GM13976 (cell line): ENCODE measurements around the gene GLRA3.

Experiments
- DNase-seq: peaks from one replicate; pipeline ENCODE4 v3.0.0; 2012; ENCODE audit warnings: low spot score
- in situ Hi-C: fragments of 300-500 bp; cut with MboI; formaldehyde crosslinking; loops from one replicate; pipeline ENCODE4 v1.12.0; 2022; ENCODE audit warnings: low sequenced_read_pairs, mixed read lengths, inconsistent platforms; ENCODE audit not compliant: unreplicated experiment
- TF ChIP-seq, protein P1 (sequence below): IDR thresholded peaks from 2 replicates; pipeline ENCODE4 v1.5.1; 2012; ENCODE audit warnings: borderline replicate concordance, mild to moderate bottlenecking; ENCODE audit not compliant: insufficient read depth; ENCODE audit errors: extremely low read depth, missing control alignments, control extremely low read depth

Gene GLRA3

DNA sequence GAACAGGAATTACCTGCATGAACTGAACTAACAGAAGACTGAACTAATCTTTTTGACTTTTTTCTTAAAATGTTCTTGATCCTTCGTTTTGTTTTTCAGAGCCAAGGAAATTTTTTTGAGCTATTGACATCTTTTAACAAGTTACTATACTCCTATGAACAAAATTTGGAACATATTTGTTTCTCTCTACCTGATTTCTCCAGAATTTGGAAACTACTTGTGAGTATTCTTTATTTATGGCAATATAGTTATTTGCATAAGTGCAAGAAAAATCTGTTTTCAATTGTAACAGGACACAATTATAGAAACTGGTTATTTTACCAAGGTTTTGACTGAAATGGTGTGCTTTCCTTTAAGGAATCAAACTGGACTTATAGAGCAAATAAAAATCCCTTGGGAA is 217.3 kb downstream of the GLRA3 start:
- in situ Hi-C loops: no loop called here
- TF ChIP-seq, protein P1, sequence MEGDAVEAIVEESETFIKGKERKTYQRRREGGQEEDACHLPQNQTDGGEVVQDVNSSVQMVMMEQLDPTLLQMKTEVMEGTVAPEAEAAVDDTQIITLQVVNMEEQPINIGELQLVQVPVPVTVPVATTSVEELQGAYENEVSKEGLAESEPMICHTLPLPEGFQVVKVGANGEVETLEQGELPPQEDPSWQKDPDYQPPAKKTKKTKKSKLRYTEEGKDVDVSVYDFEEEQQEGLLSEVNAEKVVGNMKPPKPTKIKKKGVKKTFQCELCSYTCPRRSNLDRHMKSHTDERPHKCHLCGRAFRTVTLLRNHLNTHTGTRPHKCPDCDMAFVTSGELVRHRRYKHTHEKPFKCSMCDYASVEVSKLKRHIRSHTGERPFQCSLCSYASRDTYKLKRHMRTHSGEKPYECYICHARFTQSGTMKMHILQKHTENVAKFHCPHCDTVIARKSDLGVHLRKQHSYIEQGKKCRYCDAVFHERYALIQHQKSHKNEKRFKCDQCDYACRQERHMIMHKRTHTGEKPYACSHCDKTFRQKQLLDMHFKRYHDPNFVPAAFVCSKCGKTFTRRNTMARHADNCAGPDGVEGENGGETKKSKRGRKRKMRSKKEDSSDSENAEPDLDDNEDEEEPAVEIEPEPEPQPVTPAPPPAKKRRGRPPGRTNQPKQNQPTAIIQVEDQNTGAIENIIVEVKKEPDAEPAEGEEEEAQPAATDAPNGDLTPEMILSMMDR: no peak
- DNase-seq: no peak

DNA sequence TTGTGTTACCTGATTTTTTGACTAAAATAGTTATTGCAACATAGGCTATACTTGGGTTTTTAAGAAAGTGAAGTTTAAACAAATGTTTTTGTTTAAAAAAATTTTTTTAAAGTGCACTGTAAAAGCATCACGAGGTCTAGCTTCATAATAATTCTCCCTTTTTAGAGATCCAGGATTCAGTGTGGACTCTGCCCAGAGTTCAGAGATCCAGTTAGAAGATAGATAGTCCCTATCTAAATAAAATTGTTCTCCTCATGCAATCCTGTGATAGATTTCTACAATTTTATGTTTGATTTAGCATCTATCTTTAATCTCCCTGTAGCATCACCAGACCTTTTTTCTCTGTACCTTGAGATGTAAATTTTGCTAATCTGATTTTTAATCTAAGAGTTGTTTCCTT is 221.3 kb downstream of the GLRA3 start:
- DNase-seq: no peak
- in situ Hi-C loops: no loop called here
- TF ChIP-seq, protein P1: no peak

DNA sequence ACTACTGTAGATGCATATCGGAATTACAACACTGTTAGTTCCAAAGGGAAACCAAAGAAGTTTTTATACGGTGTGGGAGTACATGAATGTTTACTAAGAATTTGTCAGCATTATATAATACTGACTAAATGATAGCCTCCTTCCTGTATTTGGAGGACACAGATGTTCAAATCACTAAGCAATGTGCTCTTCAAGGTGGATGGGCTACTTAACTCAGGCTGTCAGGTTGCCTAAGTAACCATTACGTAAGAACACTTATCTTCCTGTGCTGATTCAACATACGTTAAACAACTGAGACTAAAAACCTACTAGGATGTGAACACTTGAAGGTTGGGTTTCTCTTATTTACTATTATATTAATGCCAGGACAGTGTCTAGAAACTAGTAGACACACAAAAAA is 224.8 kb downstream of the GLRA3 start:
- in situ Hi-C loops: no loop called here
- TF ChIP-seq, protein P1: no peak
- no peak for DNase-seq

DNA sequence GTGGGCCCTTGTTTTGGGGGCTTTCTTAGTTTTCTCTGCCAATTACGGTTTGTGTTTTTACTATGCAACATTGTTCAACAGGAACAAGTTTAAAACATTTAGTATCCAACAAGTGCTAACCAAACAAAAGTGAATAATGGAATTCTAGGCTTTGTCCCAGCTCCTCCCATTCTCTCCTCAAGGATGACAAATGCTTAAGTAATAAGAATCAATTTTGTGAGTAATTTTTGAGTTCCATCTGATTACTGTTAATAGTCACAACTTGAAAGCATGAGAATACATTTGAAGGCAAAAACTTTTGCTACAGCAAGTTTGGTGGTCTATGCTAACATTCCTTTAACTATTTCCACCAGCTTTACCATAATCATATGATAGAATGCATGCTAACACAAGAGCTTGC is 228.7 kb downstream of the GLRA3 start:
- no peak for DNase-seq
- TF ChIP-seq, protein P1: no peak
- in situ Hi-C loops: no loop called here

DNA sequence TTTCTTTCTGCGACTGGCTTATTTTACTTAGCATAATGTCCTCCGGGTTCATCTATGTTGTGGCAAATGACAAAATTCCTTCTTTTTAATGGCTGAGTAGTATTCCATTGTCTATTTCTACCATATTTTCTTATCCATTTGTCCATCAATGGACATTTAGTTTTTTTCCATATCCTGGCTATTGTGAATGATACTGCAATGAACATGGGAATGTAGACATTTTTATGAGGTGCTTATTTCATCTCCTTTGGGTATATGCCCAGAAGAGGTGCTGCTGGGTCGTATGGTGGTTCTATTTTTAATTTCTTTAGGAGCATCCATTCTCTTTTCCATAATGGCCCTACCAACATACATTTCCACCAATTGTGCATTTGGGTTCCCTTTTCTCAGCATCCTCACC is 230.2 kb downstream of the GLRA3 start:
- no peak for DNase-seq
- in situ Hi-C loops: no loop called here
- TF ChIP-seq, protein P1: no peak

DNA sequence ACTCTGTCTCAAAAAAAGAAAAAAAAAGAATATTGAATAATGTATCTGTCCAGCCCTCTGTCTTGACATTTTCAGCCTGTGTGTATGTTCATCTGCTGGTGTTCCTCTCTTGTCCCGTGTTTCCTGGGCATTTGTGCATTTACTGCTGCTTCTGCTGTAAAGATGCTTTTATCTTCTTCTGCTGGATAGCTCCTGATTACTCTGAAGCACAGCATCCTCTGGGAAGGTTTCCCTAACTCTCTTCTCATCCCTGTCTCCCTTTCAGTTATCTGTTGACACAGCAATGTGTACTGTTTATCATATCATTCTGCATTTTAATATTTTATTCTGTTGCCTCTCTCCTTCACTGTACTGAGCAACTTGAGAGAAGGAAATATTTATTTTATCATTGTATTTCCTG is 232.5 kb downstream of the GLRA3 start:
- TF ChIP-seq, protein P1: no peak
- in situ Hi-C loops: no loop called here
- DNase-seq: no peak

DNA sequence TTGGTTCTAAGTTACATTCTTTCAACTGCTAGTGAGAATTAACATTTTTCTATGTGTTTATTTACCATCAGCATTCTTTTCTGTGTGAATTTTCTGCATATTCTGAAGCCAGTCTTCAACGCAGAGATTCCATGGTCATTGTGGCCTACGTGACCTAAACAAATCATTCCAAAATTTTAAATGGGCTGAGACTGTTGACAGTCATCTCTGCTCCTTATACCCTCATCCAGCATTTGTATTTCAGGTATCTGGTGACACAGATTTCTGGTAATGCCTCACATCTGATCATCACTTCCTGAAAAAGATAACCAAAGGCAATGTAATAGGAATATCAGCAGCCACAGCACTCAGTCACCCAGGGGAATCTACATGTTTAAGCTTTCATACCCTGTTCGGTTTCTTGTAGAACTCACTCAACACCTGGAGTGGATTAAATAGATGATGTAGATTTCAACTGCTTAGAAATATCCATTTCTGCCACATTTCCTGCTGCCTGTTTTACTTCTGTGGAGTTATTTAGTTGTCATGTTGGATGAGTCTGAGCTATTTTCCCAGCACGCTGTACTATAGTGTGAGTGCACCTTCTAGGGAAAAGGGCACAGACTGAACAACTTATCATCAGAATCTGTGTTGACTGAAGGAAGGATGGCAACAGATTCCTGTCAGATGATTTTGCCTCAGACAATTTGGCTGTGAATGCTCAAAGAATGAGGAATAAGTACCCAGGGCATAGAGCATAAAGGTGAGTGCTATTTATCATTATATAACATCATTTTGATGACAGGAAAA is 233.7 kb downstream of the GLRA3 start:
- TF ChIP-seq, protein P1: no peak
- no peak for DNase-seq
- in situ Hi-C loops: no loop called here
